HT-29 (cell line): ENCODE measurements around the gene TMEM233. TPM values are rescaled to one million over a fixed set of nuclear protein-coding genes. Genes with fewer than 3 reads are reported as not detected.
"Not testable (repeated sequence)": the region's sequence is repeated elsewhere in the genome, so short reads cannot be mapped to it uniquely, and the experiment has no call there.

Experiments used
- DNase-seq: peaks from one replicate; pipeline ENCODE4 v3.0.0-alpha.2; 2015; ENCODE audit warnings: low spot score
- total RNA-seq: library from RNA; depleted of rRNA; stranded (reverse); fragments of >200 nt; shearing (Covaris generic); gene quantifications from 2 replicates; pipeline ENCODE4 v1.2.3, GENCODE V29; 2014

The TMEM233 gene
- total RNA-seq, 1 experiment from 2014 or later: not detected

DNA sequence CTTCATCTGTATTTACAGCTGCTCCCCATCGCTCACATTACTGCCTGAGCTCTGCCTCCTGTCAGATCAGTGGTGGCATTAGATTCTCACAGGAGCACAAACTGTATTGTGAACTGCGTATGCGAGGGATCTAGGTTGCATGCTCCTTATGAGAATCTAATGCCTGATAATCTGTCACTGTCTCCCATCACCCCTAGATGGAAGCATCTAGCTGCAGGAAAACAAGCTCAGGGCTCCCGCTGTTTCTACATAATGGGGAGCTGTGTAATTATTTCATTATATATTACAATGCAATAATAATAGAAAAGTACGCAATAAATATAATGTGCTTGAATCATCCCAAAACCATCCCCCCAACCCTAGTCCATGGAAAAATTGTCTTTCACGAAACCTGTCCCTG, 64.6 kb downstream of the TMEM233 start:
- not testable (repeated sequence) for DNase-seq

DNA sequence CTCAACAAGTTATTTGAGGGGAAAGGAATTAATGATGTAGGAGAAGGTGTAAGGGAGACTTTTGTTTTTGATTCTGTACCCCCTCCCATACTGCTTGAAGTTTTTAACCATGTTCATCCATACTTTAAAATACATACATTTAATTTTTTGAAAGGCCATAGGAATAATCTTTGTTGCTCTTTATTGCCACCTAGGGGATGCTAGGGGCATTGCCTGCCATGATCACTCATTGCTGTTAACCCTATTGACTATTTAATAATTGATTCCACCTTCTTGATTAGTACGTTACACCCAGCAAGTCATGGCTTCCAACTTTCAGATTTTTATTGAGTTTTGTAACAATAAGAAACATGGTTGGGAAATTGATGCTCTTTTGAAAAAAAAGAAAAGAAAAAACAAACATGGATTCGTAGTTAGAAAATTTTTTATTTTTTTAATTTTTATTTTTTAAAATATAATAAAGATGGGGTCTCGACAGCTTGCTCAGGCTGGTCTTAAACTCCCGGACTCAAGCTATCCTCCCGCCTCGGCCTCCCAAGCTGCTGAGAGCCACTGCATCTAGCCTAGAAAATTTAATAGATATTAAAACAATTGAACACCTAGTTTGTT, 65.8 kb downstream of the TMEM233 start:
- peak; percentile 64 for DNase-seq

DNA sequence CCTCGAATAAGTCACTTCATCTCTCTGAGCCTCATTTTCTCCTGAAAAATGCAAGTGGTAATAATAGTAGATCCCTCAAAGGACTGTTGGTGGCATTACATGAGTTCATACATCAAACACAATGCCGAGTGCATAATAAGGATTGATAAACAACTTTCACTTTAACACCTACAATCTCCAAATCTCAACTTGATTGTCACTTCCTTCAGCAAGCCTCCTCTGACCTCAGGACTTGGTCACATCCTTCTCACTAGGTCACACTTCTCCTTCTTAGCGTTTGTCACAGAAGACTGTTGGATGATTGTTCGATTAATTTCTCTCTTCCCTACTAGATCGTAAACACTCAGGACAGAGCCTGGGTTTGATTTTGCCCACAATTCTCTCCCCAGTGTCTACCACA, 66.5 kb downstream of the TMEM233 start:
- no peak for DNase-seq

DNA sequence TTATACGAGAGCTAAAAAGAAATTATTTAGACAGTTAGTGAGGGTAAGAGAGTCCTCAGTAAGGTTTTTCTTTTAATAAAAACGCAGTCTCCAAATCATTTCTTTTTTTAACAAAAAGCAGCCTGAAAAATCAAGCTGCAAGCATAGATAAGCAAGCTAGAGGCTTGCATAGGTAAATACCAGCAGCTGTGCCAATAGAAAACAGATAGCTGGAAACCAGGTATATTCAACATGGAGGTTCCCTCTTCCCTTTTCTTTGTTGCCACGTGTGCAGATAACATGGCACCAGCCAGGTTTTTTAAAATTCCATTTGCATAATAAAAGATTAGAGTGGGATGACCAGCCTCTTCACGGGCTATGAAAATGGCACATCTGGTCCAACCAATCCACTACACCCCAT, 68.3 kb downstream of the TMEM233 start:
- DNase-seq: no peak

DNA sequence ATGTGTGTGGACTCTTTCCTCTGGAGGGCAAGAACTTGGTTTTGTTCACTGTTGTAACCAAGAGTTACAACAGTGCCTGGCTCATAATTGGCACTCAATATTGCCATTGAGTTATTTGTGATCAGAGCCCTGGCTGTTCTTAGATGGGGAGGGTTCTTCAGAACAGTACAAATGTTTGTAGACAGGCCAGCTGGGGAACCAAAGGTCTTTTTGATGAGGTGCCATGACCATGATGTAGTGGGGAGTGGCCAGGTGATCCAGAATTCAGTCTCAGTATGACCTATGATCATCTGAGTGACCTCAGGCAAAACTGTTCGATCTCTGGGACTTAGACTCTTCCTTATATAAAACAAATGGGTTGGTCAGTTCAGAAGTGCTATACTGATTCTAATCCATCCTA, 71.1 kb downstream of the TMEM233 start:
- DNase-seq: no peak

DNA sequence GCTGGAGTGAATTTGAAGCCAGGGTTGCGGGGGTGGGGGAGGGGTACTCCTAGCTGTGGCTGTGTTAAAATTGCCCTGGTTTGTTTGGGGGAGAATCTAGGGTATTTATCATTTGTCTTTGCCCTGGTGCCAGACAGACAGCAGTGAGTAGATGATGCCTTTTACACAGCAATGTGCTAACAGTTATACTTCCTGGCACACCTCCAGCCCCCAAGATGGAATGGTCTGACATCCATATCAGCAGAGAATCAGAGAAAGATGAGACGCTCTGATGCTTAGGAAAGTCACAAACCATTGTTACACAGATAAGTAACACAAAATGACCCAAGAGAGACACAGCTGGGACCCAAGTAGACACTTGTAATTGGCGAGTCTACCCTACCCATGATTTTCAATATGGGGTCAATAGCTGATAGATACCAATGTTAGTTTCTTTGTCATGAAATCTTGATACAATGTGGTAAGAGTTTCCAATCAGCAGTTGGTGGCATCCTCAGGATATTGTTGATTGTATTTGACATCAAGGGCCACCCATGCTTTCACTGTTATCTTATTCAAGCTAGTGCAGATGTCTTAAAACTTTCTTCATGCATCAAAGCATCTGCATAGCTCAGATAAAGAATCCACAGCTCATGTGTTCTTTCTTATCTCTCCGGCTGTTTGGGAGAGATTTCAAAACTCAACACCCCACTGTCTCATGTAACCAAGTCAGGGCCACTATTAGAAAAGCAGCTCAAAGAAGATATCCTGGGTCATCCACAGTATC, 71.8 kb downstream of the TMEM233 start:
- no peak for DNase-seq

DNA sequence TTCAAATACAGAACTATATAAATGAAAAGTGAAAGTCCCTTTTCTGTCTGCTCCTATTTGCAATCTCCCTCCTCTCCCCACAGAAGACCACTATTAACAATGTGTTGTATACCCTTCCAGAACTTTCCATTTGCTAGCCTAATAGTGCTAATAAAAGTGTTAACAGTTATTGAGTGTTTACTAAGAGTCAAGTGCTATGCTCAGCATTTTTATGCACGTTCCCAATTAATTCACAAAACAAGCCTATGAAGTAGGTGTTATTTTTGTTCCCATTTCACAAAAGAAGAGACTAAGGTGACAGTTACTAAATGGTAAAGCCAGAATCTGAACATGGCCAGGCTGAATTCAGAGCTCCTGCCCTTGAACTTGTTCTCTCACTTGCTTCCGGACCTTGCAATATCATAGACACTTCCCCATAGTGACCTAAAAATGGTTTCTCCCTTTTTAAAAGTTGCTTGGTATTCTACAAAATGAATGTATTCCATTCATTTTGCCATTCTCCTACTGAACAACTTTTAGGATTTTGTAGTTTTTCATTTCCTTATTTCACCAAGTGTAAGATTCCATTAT, 72.7 kb downstream of the TMEM233 start:
- no peak for DNase-seq

DNA sequence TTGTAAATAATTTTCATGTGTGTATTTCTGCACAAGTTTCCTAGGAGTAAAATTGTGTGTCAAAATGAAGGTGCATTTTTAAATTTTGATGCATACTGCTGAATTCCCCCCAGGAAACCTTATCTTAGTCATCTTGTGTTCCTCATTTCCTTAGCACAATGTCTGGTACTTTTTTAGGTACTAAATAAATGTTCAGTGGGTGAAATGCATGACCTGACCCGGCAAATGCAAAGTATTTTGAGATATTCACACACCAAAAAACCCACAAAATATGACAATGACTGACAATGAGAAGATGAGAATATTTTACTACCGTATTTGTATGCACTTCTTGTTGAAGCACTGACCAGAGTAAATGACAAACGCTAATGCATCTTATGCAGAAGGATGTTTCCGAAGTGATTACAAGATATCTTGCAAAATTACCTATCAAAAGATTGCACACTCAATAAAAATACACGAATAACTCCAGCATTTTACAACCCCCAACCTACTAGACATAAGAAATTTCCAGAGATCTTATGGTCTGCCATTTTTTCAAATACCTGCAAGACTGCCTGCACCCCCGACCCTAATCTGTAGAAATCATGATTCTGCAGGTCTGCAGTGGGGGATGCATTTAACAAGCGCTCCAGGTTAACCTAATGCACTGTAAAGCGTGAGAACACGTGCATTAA, 73.5 kb downstream of the TMEM233 start:
- DNase-seq: no peak

DNA sequence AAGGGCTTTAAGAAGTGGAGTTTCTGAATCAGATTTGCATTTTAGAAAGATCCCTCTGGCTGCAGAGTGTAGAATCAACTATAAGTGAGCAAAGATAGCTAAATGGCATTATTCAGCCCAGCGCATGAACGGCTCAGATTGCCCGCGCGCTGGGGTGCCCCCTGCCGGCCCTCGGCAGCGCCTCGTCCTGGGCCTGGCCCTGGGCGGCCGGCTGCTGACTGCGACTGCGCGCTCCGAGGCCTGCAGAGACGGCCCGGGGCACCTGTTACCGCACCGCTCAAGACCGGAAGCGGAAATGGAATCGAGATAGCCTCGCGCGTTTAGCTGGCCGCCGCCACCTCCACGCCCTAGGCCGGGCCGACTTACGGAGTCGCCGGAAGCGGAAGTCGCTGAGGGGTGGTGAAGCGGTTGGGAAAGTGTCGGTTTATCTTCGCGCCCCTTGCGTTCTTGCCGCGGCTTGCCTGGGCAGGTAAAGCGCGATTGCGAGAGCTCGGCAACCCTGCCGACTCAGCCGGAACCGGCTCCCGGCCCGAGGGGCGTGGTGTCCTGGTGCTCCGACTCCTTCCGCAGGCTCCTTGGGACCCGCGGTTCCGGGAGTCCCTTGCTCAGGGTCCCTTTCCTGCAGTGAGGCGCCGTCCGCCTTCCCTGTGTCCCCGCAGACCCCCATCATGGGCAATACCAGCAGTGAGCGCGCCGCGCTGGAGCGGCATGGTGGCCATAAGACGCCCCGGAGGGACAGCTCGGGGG, 74.2 kb downstream of the TMEM233 start, which contains the start of gene PRKAB1:
PRKAB1 (plus strand) TSS at position 557 of the 747 bp plus-strand sequence; CDS start at position 669, 112 bp downstream.
- DNase-seq: peak; percentile 97

DNA sequence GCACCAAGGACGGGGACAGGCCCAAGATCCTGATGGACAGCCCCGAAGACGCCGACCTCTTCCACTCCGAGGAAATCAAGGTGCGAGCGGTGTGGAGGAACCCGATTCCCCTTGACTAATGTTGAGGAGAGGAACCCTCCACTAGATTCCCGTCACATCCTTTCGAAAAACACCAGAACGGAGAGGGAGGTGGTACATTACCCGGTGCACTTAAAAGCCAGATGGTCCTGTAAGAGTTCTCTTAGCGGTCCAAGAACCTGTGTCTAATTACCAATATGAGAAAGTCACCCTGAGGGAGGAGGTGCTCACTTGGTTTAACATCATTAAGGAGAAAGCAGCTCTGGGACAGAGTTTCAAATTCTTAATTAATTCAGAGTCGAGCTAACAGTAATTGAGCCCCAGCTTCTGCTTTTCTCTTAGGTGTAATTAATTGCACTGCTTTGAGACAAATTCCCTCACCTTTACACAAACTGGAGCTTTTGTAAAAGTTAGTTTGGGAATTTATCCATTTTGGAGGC, 74.8 kb downstream of the TMEM233 start:
- peak; percentile 35 for DNase-seq

DNA sequence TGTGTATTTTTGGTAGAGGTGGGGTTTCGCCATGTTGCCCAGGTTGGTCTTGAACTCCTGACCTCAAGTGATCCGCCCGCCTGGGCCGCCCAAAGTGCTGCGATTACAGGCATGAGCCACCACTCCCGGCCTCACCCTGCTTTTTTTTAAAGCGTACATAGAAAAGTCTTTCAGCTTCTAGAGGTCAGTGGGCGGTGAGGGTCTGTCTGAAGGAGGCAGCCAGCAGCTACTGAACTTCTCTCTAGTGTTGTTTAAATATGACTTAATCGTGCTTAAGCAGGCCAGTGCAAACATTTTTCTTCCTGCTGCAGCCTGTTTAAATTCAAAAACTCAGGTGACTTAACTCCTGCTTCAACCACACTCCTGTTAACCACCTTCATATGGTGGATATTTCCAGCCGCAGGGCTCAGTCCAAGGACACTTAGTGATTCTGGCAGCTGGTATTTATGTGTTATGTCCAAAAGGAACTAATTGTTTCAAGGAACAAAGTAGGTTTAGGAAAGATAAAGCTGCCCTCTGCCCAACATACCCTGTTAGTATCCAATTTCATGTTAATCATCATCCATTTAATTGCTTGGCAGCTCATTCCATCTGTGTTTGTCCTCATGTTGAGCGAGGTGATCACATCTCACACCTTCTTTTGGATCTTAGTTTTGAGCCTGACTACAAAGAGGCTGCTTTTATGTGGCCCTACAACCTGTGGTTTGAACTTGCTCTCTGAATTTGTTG, 76.3 kb downstream of the TMEM233 start:
- DNase-seq: peak; percentile 79

DNA sequence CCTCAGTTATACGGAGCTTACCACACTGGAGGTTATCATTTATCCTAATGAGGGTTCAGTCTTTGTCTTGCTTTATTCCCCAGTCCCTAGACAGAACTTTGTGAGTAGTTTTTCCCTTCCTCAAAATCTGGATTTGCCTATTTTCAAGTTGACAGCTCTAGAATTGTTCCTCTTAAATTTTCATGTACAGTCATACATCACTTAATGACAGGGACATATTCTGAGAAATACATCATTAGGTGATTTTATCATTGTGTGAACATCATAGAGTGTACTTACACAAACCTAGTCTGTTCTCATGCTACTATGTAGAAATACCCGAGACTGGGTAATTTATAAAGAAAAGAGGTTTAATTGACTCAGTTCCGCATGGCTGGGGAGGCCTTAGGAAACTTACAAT, 77.5 kb downstream of the TMEM233 start:
- DNase-seq: no peak

DNA sequence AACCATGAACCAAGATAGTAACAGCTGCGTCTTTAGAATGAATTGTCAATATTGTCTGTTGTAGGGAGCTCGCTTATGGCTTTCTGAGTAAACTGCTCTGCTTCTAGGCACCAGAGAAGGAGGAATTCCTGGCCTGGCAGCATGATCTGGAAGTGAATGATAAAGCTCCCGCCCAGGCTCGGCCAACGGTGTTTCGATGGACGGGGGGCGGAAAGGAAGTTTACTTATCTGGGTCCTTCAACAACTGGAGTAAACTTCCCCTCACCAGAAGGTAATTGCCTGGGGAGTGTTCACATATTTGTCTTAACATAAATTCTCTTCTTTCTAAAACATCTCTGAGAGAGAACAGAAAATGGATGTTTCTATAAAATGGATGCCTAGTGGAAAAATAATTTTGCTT, 78.6 kb downstream of the TMEM233 start:
- DNase-seq: no peak

DNA sequence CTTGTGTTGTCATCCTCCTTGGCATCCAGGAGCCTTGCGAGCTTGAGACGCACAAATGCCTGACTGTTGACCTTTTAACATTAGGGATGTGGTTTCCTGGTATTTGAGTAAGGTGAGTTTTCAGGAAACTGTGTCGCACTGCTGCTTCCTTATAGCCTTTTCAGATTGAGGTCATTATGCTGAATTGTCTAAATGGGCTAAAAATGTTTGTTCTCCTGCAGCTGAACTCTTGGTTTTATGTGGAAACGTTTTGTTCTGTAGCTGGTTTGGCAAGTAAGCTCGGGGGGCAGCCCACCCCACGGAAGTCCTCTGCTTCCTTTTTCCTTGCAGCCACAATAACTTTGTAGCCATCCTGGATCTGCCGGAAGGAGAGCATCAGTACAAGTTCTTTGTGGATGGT, 80.1 kb downstream of the TMEM233 start:
- peak; percentile 50 for DNase-seq

DNA sequence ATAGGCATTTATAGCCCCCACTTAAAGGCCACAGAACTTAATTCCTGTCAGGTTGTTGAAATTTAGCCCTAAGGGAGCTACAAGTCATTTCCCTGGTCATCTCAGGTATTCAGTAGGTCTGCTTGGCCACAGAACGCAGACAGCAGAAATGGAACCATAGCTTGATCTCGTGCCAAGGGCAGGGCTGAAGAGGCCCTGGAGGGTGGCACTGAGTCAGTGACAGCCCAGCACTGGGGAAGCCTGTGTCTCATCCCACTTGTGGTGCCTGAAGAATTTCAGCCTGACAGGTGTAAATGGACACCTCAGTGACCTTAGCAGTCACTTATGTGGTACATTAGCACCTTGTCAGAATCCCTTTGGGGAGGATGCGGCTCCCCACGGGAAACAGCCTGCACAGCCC, 81.0 kb downstream of the TMEM233 start:
- DNase-seq: no peak

DNA sequence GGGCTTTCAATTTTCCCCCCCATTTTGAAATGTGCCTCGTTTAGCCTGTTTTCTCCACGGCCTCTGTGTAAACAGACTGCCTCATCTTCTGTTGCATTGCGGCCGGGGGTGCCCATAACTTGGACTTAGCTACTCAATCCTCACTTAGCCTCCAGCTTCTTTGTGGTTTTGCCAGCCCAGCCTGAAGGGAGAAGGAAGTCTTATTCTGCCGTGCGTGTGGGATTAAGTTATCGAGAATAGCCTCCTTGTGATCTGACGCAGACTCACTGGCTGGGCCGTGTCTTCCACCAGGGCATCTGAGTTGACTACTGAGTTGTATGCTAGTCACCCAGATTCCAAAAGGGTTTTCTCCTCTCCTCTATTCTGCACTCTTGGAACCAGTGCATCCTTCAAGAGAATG, 82.4 kb downstream of the TMEM233 start:
- no peak for DNase-seq

DNA sequence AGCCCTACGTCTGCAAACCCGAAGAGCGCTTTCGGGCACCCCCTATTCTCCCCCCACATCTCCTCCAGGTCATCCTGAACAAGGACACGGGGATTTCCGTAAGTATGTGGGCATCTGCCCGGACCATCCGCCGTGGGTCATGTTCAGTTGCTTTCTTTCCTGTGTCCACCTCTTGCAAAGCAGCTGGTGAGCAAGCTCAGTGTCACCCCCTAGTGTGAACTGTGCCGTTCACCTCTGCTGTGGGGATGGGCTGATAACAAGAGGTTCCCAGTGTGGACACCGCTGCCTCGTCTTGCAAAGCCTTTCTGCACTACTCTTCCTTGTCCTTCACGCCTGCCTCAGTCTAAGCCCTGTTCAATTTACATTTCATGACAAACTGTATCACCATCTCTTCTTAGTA, 83.0 kb downstream of the TMEM233 start:
- DNase-seq: no peak

DNA sequence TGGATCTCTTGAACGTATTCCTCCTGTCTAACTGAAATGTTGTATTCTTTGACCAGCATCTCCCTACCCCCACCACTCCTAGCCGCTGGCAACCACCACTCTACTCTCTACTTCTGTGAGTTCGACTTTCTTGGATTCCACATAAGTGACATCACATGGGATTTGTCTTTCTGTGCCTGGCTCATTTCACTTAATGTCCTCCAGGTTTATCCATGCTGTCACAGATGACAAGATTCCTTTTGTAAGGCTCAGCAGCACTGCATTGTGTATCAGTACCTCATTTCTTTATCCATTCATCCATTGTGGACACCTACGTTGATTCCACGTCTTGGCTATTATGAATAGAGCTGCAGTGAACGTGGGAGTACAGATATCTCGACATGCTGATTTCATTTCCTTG, 84.9 kb downstream of the TMEM233 start:
- DNase-seq: no peak

DNA sequence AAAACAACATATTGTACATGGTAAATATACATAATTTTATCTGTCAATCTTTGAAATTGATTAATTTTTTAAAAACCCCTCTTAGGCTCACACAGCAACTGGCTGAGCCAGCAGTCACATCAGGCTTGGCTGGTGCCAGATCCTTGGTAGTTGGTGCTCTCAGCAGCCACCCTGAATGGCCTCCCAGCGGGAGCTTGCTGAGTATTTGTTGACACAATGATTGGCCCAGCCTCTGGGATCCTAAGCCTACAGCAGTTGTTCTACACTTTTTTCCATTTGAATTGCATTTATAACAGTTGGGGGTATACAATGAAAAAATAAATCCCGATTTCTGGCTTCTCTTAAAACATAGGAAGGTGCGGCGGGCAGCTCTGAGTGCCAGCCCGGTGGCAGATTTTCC, 85.5 kb downstream of the TMEM233 start:
- DNase-seq: no peak

DNA sequence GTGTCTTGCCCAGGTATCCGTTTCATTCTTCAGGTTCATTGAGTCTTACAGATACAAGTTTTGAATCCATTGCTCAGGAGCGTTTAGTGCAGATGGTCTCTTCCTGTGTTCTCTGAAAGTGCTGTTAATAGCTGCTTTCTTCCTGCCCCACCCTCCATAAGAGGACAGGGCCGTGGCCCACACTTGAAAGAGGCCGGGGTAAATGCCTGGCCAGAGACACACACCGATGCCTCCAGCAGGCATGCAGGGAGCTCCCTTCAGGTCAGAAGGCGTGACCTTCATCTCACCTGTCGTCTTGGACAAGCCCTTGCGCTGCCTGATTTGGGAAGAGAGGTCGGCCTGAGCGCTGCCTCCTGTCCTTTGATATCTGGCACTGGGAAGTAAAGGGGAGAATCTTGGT, 85.9 kb downstream of the TMEM233 start:
- no peak for DNase-seq

DNA sequence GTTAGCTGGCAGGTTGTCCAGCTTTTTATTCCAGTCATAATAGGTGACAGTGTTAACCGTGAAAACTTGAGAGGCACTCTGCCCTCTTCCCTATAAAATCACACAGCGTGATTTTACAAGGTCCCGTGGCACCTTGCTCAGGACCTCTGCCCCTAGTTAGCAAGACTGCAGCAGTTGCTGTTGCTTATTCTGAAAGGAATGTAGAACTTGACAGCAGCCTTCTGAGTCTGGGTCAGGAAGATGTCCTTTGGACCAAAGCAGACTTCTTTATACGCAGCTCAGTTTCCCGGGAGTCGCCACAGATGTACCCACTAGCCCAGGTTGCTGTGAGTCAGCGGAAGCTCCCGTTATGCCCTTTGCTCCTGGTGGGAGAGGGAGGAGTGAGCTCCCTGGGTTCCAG, 87.5 kb downstream of the TMEM233 start:
- no peak for DNase-seq
